LNCAP (cell line): ENCODE data around the gene FCN2.

ENCODE experiments used
- TF ChIP-seq, protein P1 (sequence below): fragments of 450-650 bp; IDR thresholded peaks from 2 replicates; pipeline ENCODE4 v1.5.1; 2017; ENCODE audit warnings: mild to moderate bottlenecking

The FCN2 gene

GRCh38 chr9:134850611-134851010, 30.0 kb upstream of the FCN2 start:
- TF ChIP-seq, protein P1, sequence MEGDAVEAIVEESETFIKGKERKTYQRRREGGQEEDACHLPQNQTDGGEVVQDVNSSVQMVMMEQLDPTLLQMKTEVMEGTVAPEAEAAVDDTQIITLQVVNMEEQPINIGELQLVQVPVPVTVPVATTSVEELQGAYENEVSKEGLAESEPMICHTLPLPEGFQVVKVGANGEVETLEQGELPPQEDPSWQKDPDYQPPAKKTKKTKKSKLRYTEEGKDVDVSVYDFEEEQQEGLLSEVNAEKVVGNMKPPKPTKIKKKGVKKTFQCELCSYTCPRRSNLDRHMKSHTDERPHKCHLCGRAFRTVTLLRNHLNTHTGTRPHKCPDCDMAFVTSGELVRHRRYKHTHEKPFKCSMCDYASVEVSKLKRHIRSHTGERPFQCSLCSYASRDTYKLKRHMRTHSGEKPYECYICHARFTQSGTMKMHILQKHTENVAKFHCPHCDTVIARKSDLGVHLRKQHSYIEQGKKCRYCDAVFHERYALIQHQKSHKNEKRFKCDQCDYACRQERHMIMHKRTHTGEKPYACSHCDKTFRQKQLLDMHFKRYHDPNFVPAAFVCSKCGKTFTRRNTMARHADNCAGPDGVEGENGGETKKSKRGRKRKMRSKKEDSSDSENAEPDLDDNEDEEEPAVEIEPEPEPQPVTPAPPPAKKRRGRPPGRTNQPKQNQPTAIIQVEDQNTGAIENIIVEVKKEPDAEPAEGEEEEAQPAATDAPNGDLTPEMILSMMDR: no peak

- TF ChIP-seq, protein P1: no peak
These were observed 29.6 kb upstream of the FCN2 start for GRCh38 chr9:134851020-134851419.

- TF ChIP-seq, protein P1: no peak
These were observed 27.5 kb upstream of the FCN2 start for GRCh38 chr9:134852906-134853654.

GRCh38 chr9:134853893-134854292, 26.7 kb upstream of the FCN2 start:
- TF ChIP-seq, protein P1: no peak

DNA sequence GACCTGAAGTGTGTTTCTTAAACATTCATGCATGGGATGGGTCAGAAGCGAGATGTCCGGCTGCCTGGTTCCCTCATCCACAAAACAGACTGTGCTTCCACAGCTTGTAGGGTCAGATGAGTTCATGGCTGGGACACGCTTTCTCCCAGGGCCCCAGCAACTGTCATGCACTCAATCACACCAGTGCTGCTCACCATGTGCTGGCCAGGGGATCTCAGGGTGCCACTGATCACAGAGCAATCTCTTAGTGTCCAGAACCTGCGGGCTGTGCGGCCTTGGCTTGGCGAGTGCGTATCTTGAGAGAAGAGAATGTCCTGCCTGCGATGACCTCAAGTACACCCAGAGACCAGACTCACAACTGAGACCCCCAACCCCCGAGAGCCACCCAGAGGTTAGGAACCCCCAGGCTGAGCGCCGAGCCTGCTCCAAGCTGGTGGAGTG, 26.0 kb upstream of the FCN2 start:
- TF ChIP-seq, protein P1: no peak

- TF ChIP-seq, protein P1: no peak
These were observed 25.2 kb upstream of the FCN2 start for GRCh38 chr9:134855231-134855899.

DNA sequence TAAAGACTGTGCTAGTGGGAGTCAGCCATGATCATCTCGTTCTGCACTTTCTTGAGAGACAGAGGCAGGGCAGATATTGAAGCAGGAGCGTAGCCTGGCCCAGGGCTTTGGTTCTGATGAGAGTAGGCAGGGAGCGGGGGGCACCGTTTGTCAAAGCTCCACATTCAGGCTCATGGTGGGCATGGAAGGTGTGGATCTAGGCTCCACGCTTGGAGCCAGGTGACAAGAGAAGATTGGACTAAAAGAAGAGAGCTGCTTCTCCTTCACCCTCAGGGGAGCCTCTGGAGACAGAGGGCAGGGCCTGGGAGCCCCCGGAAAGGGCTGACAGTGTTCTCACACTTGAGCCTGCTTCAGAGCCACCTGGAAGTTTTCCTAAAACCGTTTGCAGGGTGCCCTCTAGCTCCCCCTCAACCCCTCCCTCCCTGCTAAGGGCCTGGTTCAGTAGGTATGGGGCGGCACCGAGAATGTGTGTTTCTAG, 24.7 kb upstream of the FCN2 start:
- TF ChIP-seq, protein P1: no peak
